ENCODE measurements around the gene CMTM4.
A peak's percentile ranks its signal among the peaks of the same experiment; 100 is the strongest.
"Not testable (repeated sequence)": the region's sequence is repeated elsewhere in the genome, so short reads cannot be mapped to it uniquely, and the experiment has no call there.

CMTM4 gene

DNA sequence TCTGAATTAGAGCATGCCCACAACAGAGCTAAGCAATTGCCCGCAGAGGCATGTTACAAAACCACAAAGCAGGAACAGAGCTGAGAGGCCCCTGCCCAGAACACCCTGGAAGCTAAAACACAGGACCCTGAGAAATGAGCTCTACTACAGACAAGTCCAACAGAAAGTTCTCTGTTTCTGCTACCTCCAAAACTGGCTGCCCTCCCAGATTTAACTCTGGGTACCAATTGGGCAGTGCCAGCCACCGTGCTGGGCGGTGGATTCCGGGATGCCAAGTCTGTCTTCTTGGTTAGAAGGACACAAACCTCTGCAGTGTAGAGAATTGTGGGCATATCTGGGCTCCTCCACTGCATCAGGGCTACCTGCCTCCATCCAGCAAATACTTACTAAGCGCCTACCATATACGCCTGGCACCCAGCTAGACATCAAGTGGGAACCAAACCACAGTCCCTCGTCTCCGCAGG lies 1.0 kb downstream of the CMTM4 start:
- Mint-ChIP-seq H3K4me1 (ENCODE audit: low read depth) (peaks cover 23% of the 10 kb centered on the region), H3K36me3 (ENCODE audit: low read depth) (no peaks in the 10 kb centered on the region), H3K27ac (no peak overlapping the region), H3K9me3 (no peaks in the 10 kb centered on the region), H3K4me3 (peak overlapping the region; percentile 71), H3K27me3 (peaks cover 17% of the 10 kb centered on the region)
- peak; percentile 35 for DNase-seq

- peaks cover 20% of the 10 kb centered on the region for H3K27me3 Mint-ChIP-seq
- H3K27ac Mint-ChIP-seq: no peak overlapping the region
- H3K4me1 Mint-ChIP-seq (ENCODE audit: low read depth): peaks cover 23% of the 10 kb centered on the region
- H3K36me3 Mint-ChIP-seq (ENCODE audit: low read depth): no peaks in the 10 kb centered on the region
- no peak for DNase-seq
- H3K9me3 Mint-ChIP-seq: no peaks in the 10 kb centered on the region
- no peak overlapping the region for H3K4me3 Mint-ChIP-seq
These were observed 3.4 kb downstream of the CMTM4 start for GRCh38 chr16:66693149-66693548.

DNA sequence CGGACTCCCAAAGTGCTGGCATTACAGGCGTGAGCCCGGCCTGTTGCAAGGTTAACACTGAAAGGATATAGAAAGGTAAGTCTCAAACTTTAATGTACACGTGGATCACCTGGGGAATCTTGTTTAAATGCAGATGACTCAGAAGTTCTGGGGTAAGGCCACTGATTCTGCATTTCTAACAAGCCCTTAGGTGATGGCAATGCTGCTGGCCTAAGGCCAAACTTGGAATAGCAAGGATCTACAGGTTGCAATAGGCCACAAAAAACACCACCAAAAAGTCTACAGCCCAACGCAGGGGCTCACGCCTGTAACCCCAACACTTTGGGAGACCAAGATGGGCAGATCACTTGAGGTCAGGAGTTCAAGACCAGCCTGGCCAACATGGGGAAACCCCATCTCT lies 4.2 kb downstream of the CMTM4 start:
- no peak for DNase-seq
- no peaks in the 10 kb centered on the region for H3K36me3 Mint-ChIP-seq (ENCODE audit: low read depth)
- no peak overlapping the region for H3K27ac Mint-ChIP-seq
- no peaks in the 10 kb centered on the region for H3K9me3 Mint-ChIP-seq
- peaks cover 18% of the 10 kb centered on the region for H3K27me3 Mint-ChIP-seq
- peaks cover 22% of the 10 kb centered on the region for H3K4me1 Mint-ChIP-seq (ENCODE audit: low read depth)
- no peak overlapping the region for H3K4me3 Mint-ChIP-seq

DNA sequence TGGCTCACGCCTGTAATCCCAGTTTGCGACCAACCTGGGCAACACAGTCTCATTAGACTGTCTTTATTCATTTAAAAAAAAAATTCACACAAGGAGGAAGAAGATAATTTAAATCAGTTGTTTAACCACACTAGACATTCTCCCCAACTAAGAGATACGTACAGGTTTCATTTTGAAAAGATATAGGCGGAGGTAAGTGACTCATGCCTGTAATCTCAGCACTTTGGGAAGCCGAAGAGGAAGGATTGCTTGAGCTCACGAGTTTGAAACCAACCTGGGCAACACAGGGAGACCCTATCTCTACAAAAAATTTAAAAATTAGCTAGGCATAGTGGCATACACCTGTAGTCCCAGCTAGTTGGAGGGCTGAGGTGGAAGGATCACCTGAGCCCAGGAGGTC lies 5.3 kb downstream of the CMTM4 start:
- Mint-ChIP-seq H3K4me3 (no peak overlapping the region), H3K4me1 (ENCODE audit: low read depth) (peaks cover 16% of the 10 kb centered on the region), H3K9me3 (no peaks in the 10 kb centered on the region), H3K36me3 (ENCODE audit: low read depth) (no peaks in the 10 kb centered on the region), H3K27me3 (peaks cover 17% of the 10 kb centered on the region), H3K27ac (no peak overlapping the region)
- no peak for DNase-seq

GRCh38 chr16:66690106-66690847 lies 6.3 kb downstream of the CMTM4 start:
- Mint-ChIP-seq H3K27ac (no peak overlapping the region), H3K4me3 (no peak overlapping the region), H3K27me3 (peaks cover 11% of the 10 kb centered on the region), H3K9me3 (no peaks in the 10 kb centered on the region), H3K36me3 (ENCODE audit: low read depth) (no peaks in the 10 kb centered on the region), H3K4me1 (ENCODE audit: low read depth) (peaks cover 10% of the 10 kb centered on the region)
- DNase-seq: no peak

DNA sequence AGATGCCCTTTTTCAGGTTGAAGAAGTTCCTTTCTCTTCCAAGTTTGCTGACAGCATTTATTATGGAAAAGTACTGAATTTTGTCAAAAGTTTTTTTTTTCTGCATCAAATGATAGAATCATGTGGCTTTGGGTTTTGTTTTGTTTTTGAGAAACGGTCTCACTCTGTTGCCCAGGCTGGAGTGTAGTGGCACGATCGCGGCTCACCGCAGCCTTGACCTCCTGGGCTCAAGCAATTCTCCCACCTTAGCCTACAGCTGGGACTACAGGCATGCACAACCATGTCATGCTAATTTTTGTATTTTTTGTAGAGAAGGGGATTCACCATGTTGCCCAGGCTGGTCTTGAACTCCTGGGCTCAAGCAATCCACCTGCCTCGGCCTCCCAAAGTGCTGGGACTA lies 7.3 kb downstream of the CMTM4 start:
- Mint-ChIP-seq H3K4me1 (ENCODE audit: low read depth) (peaks cover 3% of the 10 kb centered on the region), H3K9me3 (no peaks in the 10 kb centered on the region), H3K4me3 (no peak overlapping the region), H3K27me3 (peaks cover 3% of the 10 kb centered on the region), H3K27ac (no peak overlapping the region), H3K36me3 (ENCODE audit: low read depth) (no peaks in the 10 kb centered on the region)
- no peak for DNase-seq

- no peak overlapping the region for H3K27ac Mint-ChIP-seq
- H3K4me1 Mint-ChIP-seq (ENCODE audit: low read depth): peaks cover 3% of the 10 kb centered on the region
- no peaks in the 10 kb centered on the region for H3K36me3 Mint-ChIP-seq (ENCODE audit: low read depth)
- DNase-seq: no peak
- H3K4me3 Mint-ChIP-seq: no peak overlapping the region
- peaks cover 3% of the 10 kb centered on the region for H3K27me3 Mint-ChIP-seq
- no peaks in the 10 kb centered on the region for H3K9me3 Mint-ChIP-seq
These were observed 8.5 kb downstream of the CMTM4 start for GRCh38 chr16:66687906-66688625.

DNA sequence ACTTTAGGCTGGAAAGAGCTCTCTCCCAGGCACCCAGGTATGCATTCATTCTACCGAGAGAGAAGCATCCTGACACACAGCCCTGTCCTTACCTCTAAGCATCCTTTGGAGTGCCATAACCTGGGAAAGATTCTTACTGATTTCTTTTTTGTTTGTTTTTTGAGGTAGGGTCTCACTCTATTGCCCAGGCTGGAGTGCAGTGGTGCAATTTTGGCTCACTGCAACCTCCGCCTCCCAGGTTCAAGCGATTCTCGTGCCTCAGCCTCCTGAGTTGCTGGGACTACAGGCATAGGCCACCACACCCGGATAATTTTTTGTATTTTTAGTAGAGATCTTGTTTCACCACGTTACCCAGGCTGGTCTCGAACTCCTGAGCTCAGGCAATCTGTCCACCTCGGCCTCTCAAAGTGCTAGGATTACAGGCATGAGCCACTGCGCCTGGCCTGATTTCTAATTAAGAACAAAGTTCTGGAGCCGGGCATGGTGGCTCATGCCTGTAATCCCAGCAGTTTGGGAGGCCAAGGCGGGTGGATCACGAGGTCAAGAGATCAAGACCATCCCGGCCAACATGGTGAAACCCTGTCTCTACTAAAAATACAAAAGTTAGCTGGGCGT lies 10.9 kb downstream of the CMTM4 start:
- H3K4me1 Mint-ChIP-seq (ENCODE audit: low read depth); H3K9me3 Mint-ChIP-seq; H3K36me3 Mint-ChIP-seq (ENCODE audit: low read depth); H3K4me3 Mint-ChIP-seq; H3K27me3 Mint-ChIP-seq; H3K27ac Mint-ChIP-seq; DNase-seq: not testable (repeated sequence)

DNA sequence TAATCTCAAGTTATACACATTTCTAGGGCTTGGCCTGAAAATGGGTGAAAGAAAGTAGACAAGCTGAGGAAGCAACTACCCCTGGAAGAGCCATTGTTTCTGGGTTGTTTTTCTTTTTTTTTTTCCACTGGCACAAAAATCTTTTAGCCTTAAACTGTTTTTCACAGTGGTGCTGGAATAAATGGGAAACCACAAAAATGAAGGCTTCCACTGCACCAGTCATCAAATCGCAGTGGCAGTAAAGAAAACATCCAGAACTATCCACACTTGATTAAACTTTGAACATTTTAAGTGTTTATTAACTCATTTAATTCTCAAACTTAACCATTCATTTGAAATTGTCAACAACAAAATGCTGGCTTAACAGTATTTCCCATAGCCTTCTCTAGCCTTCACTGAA lies 14.3 kb downstream of the CMTM4 start:
- Mint-ChIP-seq H3K27ac (no peak overlapping the region), H3K36me3 (ENCODE audit: low read depth) (no peaks in the 10 kb centered on the region), H3K27me3 (no peaks in the 10 kb centered on the region), H3K4me3 (no peak overlapping the region), H3K4me1 (ENCODE audit: low read depth) (no peaks in the 10 kb centered on the region), H3K9me3 (no peaks in the 10 kb centered on the region)
- no peak for DNase-seq

DNA sequence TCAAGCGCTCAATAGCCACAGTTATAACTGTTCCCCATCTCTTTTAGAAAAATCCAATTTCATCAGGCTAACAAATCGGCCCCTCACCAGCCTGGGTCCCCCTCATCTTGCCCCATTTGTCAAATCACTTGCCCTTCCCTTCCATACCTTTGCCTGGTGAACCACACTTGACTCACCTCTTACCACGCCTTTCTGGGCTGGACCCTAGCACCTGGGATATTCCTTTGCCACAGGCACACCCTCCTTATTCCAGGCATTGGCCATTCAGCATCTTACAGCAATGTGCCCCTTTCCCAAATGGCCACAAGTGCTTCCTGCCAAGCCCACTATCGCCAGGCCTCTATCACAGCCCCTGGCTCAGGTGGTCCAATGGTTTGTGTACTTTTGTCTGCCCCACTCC lies 14.9 kb downstream of the CMTM4 start:
- no peak for DNase-seq
- no peaks in the 10 kb centered on the region for H3K4me1 Mint-ChIP-seq (ENCODE audit: low read depth)
- H3K27me3 Mint-ChIP-seq: no peaks in the 10 kb centered on the region
- H3K9me3 Mint-ChIP-seq: no peaks in the 10 kb centered on the region
- no peaks in the 10 kb centered on the region for H3K36me3 Mint-ChIP-seq (ENCODE audit: low read depth)
- no peak overlapping the region for H3K4me3 Mint-ChIP-seq
- H3K27ac Mint-ChIP-seq: no peak overlapping the region

DNA sequence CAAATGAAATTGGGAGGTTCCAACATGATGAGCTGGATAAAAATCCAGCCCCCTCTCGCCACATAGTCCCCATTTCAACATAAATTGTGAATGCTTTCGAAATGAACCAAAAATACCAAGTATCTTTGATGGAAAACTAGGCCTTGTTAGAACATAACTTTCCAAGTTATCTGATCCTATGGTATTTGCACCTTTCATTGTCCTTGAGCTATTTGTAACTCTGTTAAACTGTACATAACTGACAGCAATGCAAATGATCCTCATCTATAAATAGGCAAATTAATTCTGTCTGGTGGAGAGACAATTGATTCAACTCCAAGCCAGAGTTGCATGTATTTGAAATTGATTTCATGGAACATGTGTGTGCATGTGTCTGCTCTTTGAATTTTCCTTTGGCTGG lies 18.2 kb downstream of the CMTM4 start:
- no peak for DNase-seq
- Mint-ChIP-seq H3K27me3 (no peaks in the 10 kb centered on the region), H3K4me3 (no peak overlapping the region), H3K4me1 (ENCODE audit: low read depth) (no peaks in the 10 kb centered on the region), H3K9me3 (no peaks in the 10 kb centered on the region), H3K27ac (no peak overlapping the region), H3K36me3 (ENCODE audit: low read depth) (no peaks in the 10 kb centered on the region)

- Mint-ChIP-seq H3K27ac (no peak overlapping the region), H3K36me3 (ENCODE audit: low read depth) (no peaks in the 10 kb centered on the region), H3K4me1 (ENCODE audit: low read depth) (no peaks in the 10 kb centered on the region), H3K4me3 (no peak overlapping the region), H3K9me3 (no peaks in the 10 kb centered on the region), H3K27me3 (no peaks in the 10 kb centered on the region)
- no peak for DNase-seq
These were observed 18.7 kb downstream of the CMTM4 start for GRCh38 chr16:66677836-66678235.

GRCh38 chr16:66677179-66677578 lies 19.4 kb downstream of the CMTM4 start:
- Mint-ChIP-seq H3K9me3 (no peaks in the 10 kb centered on the region), H3K27ac (no peak overlapping the region), H3K4me1 (ENCODE audit: low read depth) (no peaks in the 10 kb centered on the region), H3K4me3 (no peak overlapping the region), H3K27me3 (no peaks in the 10 kb centered on the region), H3K36me3 (ENCODE audit: low read depth) (no peaks in the 10 kb centered on the region)
- no peak for DNase-seq

- H3K27me3 Mint-ChIP-seq: no peaks in the 10 kb centered on the region
- no peaks in the 10 kb centered on the region for H3K9me3 Mint-ChIP-seq
- no peaks in the 10 kb centered on the region for H3K4me1 Mint-ChIP-seq (ENCODE audit: low read depth)
- DNase-seq: no peak
- no peak overlapping the region for H3K27ac Mint-ChIP-seq
- no peaks in the 10 kb centered on the region for H3K36me3 Mint-ChIP-seq (ENCODE audit: low read depth)
- H3K4me3 Mint-ChIP-seq: no peak overlapping the region
These were observed 19.9 kb downstream of the CMTM4 start for GRCh38 chr16:66676599-66676998.

DNA sequence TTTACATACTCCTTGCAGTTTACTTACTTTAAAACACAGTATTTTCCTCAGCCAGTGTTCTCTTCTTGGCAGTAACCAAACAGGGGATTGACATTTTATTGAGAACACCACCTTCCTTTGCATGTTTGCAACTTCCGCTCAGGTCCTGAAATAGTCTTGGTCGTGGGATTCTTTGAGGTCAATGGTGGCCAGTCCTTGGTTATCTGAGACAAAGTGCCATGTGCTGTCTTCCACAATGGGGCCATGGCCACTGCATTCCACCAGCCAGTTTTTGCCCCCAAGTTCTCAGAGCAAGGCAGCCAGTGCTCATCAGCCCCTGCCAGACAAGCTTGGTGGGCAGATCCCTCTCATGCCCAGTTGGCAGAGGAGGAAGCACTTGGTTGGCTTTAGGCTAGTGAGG lies 22.9 kb downstream of the CMTM4 start:
- DNase-seq: no peak
- Mint-ChIP-seq H3K27ac (no peak overlapping the region), H3K4me3 (no peak overlapping the region), H3K9me3 (no peaks in the 10 kb centered on the region), H3K27me3 (no peaks in the 10 kb centered on the region), H3K4me1 (ENCODE audit: low read depth) (no peaks in the 10 kb centered on the region), H3K36me3 (ENCODE audit: low read depth) (no peaks in the 10 kb centered on the region)
